Memory B cell (primary cell): ENCODE measurements around the gene EQTN.

Experiments used
- ATAC-seq: fragments of 150-1000 bp; cut with Tn5 transposase; 2 replicates; pipeline ENCODE4 v1.10.0; 2021; ENCODE audit warnings: low read depth, mild to moderate bottlenecking, moderate library complexity
- DNase-seq, 2 donors: peaks; one replicate each; pipeline ENCODE4 v3.0.0; 2022; ENCODE audit warnings: low spot score in 2 of 2
- H3K27ac Mint-ChIP-seq: one replicate; pipeline ENCODE4 v1.8.0; 2022; ENCODE audit warnings: mild to moderate bottlenecking, moderate library complexity, mixed read lengths
- H3K27me3 Mint-ChIP-seq: one replicate; pipeline ENCODE4 v1.8.0; 2022; ENCODE audit warnings: mixed read lengths
- H3K36me3 Mint-ChIP-seq: one replicate; pipeline ENCODE4 v1.8.0; 2022; ENCODE audit warnings: mild to moderate bottlenecking, mixed read lengths
- H3K4me1 Mint-ChIP-seq: one replicate; pipeline ENCODE4 v1.8.0; 2022; ENCODE audit warnings: mixed read lengths
- H3K4me3 Mint-ChIP-seq: one replicate; pipeline ENCODE4 v1.8.0; 2022; ENCODE audit warnings: mild to moderate bottlenecking, moderate library complexity, mixed read lengths
- H3K9me3 Mint-ChIP-seq: one replicate; pipeline ENCODE4 v1.8.0; 2022; ENCODE audit warnings: mixed read lengths

The EQTN gene

DNA sequence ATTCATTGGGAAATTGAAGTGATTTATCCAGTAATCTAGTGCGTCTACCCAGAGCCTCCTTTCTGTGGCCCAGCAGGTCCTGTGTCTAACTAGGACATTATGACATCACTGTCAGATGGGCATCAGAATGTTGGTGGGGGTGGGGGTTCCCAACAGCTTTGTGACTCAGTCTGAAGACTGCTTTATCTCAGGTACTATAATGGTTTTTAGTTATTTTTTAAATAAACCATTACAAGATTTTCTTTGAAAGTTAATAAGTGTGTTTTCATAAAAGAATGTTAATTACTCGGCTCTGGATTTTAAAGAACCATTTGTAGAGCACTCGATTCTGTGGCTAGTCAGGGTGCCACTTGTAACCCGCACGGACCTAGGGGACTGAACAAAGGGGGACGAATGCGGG is at the start of gene EQTN:
EQTN (minus strand) TSS at position 101 of the 400 bp plus-strand sequence; CDS start at position 6, 95 bp downstream.
- no peak within 1 kb of the TSS for H3K27ac Mint-ChIP-seq
- DNase-seq, result no peak
- no peak within 1 kb of the TSS for H3K4me3 Mint-ChIP-seq
- no peaks in the 10 kb centered on the region for H3K27me3 Mint-ChIP-seq
- H3K36me3 Mint-ChIP-seq, result no peaks in the 10 kb centered on the region
- no peak for ATAC-seq
- H3K4me1 Mint-ChIP-seq, result no peaks in the 10 kb centered on the region
- H3K9me3 Mint-ChIP-seq, result no peaks in the 10 kb centered on the region

DNA sequence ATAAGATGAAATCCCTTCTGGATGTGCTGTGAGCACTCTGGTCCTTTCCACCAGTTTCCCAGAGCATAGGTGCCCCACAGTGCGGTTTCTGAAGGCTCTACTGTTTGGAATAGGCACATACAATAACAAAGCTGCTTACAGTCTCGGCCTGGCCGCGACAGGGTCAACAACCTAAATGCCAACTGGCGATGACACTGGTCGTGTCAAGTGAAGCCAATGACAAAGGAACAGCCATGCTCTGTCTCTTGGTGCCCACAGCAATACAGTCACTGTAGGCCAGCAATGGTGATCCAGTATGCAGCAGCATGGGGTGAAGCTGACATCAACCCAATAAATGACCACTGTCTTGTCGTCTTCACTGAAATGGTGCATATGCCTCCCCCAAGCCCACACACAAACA is 47.8 kb upstream of the EQTN start:
- ATAC-seq (no peak), DNase-seq (no peak)
- H3K27me3 Mint-ChIP-seq, result no peaks in the 10 kb centered on the region
- H3K36me3 Mint-ChIP-seq, result peaks cover 3% of the 10 kb centered on the region
- no peaks in the 10 kb centered on the region for H3K9me3 Mint-ChIP-seq
- H3K4me1 Mint-ChIP-seq, result peaks cover 18% of the 10 kb centered on the region
- H3K27ac Mint-ChIP-seq, result no peak overlapping the region
- H3K4me3 Mint-ChIP-seq, result no peak overlapping the region

DNA sequence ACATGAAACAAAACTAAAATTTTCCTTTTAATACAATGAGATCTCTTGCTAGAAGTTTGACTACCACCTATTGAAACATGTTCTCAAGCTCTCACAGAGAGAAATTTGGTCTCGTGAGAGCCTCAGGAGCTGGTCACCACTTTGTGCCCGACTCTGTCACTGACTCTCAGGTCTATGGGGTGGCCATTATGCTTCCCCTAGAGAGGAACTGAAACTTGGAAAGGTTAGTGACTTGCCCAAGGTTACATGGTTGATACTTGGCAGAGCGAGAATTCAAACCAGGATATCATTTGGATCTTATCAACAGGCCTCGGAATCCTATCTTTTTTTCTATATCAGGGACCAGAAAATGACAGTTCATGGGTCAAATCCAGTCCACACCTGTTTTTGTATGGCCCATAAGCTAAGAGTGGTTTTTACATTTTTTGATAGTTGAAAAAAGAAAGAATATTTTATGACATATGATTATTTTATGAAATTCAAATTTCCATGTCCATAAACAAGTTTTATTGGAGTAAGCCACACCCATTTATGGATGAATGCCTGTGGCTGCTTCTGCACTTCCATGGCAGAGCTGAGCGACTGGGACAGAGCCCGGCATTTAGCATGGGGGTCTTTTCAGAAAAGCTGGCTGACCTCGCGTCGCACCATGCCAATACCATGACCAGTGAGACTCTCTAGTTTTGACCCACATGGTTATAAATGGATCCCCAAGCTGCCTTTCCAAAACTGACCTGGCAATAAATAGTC is 44.8 kb upstream of the EQTN start:
- no peaks in the 10 kb centered on the region for H3K9me3 Mint-ChIP-seq
- DNase-seq, result no peak
- no peak overlapping the region for H3K4me3 Mint-ChIP-seq
- H3K36me3 Mint-ChIP-seq, result peaks cover 5% of the 10 kb centered on the region
- H3K4me1 Mint-ChIP-seq, result peaks cover 15% of the 10 kb centered on the region
- no peak for ATAC-seq
- no peaks in the 10 kb centered on the region for H3K27me3 Mint-ChIP-seq
- H3K27ac Mint-ChIP-seq, result peak overlapping the region; percentile 20

DNA sequence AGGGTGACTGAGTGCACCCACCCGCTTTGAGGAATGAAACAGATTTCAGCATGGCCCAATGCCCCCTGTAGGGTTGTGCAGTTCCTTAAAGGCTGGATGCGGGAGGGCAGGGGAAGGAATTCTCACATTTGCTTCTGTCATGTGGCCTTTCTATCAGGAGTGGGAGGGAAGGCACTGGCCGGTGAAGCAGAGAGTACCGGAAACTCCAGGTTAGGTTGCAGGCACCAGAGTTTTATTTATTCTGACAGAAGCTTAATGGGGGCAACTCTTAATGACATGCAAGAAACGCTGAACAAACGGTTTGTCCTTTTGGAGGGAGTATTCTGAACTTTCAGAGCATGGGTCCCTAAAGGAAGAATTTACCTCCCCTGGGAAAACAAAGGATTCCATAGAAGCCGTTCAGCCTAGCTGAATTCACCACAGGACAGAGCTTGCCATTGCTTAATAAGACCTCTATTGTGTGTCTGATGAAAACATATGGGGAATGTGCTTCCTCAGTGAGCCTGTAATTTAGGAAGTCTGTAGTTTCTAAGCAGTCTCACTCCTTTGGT is 44.1 kb upstream of the EQTN start:
- ATAC-seq (no peak), DNase-seq (no peak)
- no peak overlapping the region for H3K4me3 Mint-ChIP-seq
- H3K36me3 Mint-ChIP-seq, result peaks cover 5% of the 10 kb centered on the region
- H3K9me3 Mint-ChIP-seq, result no peaks in the 10 kb centered on the region
- H3K27ac Mint-ChIP-seq, result no peak overlapping the region
- H3K27me3 Mint-ChIP-seq, result no peaks in the 10 kb centered on the region
- H3K4me1 Mint-ChIP-seq, result peaks cover 15% of the 10 kb centered on the region

DNA sequence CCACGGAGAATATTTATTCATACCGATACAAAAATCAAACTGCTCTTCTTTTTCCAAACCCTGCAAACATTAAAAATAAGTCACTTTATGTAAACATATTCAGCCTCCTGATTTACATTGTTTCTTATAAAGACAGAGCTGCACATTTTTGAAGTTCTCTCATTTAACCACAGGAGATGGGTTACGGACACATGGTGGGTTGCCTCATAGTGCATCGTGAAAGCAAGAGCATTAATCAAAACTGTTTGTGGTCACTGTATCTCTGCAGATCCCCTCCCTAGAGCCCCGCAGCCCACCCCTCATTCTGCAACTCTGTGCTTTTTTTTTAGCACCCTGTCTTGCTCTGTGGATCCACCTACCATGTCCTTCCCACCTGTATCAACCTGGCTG is 43.3 kb upstream of the EQTN start:
- DNase-seq (no peak), ATAC-seq (no peak)
- no peaks in the 10 kb centered on the region for H3K27me3 Mint-ChIP-seq
- no peaks in the 10 kb centered on the region for H3K9me3 Mint-ChIP-seq
- H3K27ac Mint-ChIP-seq, result no peak overlapping the region
- H3K36me3 Mint-ChIP-seq, result peaks cover 5% of the 10 kb centered on the region
- H3K4me1 Mint-ChIP-seq, result peaks cover 13% of the 10 kb centered on the region
- H3K4me3 Mint-ChIP-seq, result no peak overlapping the region

DNA sequence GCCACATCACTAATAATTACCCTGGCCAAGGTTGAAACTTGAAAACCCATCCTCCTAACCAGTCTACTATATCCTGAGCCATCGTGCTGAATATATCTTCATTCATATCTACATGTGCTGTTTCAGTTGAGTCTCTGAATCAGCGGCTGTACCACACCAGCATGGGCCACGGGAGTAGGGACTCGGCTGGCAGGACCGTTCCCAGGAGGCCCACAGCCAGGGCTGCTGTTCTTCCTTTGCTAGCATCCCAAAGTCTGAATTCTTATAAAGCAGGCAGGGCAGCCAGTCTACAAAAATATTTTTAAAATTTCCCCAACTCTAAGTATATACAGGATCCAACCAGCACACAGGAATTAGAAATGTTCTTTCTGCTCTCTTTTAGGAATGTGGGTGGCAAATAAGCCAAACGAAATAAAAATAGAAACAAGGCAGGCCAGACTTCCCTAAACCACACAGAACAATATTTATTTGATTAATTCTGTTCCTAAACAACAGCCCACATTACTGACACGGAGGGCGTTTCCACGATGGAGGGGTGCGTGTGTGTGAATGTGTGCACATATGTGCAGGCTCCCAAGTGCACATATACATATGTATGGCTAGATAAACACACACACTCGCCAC is 42.8 kb upstream of the EQTN start:
- DNase-seq (no peak), ATAC-seq (no peak)
- no peak overlapping the region for H3K27ac Mint-ChIP-seq
- H3K4me1 Mint-ChIP-seq, result peaks cover 13% of the 10 kb centered on the region
- H3K27me3 Mint-ChIP-seq, result no peaks in the 10 kb centered on the region
- H3K36me3 Mint-ChIP-seq, result peaks cover 5% of the 10 kb centered on the region
- H3K9me3 Mint-ChIP-seq, result no peaks in the 10 kb centered on the region
- no peak overlapping the region for H3K4me3 Mint-ChIP-seq

DNA sequence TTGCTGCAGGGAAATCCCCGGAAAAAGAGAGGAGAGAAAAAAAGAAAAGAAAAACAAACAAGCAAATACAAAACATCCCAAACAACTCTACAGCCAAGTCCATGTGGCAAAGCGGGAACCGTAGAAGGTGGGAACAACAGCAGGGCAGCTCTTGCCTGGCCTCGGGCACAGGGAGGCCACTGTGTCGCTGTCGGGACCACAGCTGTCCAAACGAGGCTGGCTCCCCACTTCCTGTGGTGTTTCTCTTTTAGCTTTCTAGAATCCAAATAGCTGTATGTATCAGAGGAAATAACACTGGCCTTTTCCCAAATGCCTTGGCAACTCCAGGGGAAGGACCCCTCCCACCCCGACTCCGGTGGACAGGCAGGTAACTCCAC is 41.6 kb upstream of the EQTN start:
- DNase-seq (no peak), ATAC-seq (no peak)
- Mint-ChIP-seq H3K36me3 (peaks cover 5% of the 10 kb centered on the region), H3K4me1 (peaks cover 16% of the 10 kb centered on the region), H3K27ac (peak overlapping the region; percentile 17), H3K9me3 (no peaks in the 10 kb centered on the region), H3K4me3 (no peak overlapping the region), H3K27me3 (no peaks in the 10 kb centered on the region)

DNA sequence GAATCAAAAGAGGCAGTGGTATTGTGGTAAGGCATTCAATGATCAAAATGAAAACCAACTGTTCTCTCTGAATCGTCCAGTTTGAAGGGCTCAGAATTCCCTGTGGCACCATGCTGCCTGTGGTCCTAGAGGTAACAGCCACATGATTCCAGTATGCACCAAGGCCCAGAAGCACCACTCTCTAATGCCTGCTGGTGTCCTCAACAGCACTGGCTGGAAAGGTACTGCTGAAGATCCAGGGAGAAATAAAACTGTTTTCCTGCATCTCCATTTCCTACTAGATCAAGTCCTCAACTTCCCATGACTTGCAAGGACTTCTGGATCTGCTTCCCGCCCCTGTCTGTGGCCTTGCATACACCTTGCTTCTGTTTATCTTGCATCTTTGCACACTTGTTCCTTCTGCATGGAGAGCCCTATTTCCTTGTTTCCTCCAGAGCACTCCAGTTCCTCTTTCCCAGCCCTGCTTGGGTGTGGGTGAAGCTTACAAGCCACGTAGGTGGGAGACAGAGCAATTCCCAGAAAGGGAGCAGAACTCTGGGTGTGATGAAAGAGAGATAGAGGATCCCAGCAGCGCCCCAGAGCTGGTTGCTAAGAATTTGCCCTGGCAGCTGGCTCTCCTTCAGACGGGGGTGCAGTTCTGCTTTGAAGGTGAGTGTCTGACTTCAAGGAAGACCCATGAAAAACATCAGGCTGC is 41.0 kb upstream of the EQTN start:
- no peak for ATAC-seq
- H3K4me1 Mint-ChIP-seq, result peaks cover 18% of the 10 kb centered on the region
- H3K36me3 Mint-ChIP-seq, result peaks cover 5% of the 10 kb centered on the region
- no peak for DNase-seq
- no peak overlapping the region for H3K4me3 Mint-ChIP-seq
- no peaks in the 10 kb centered on the region for H3K27me3 Mint-ChIP-seq
- H3K9me3 Mint-ChIP-seq, result no peaks in the 10 kb centered on the region
- H3K27ac Mint-ChIP-seq, result peak overlapping the region; percentile 17

DNA sequence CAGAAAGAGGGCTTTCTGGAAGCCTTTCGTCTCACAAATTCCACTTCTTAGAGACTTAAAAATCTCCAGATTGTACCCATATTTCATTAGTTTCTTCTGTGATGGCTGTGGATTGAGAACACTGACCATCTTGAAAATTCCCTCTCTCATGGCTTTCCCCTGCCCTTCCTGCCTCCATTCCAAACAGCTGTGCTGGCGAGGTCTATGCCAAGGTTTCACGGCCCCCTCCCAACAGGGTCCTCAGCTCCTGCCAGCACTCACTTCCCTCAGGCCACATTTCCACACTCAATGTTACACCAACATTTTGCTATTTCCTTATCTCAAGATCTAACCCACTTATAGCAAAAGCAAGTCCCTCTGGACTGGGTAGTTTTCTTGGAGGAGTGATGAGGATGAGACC is 40.3 kb upstream of the EQTN start:
- Mint-ChIP-seq H3K27ac (peak overlapping the region; percentile 17), H3K9me3 (no peaks in the 10 kb centered on the region), H3K36me3 (peaks cover 5% of the 10 kb centered on the region), H3K4me1 (peaks cover 18% of the 10 kb centered on the region), H3K27me3 (no peaks in the 10 kb centered on the region), H3K4me3 (no peak overlapping the region)
- DNase-seq (no peak), ATAC-seq (no peak)

DNA sequence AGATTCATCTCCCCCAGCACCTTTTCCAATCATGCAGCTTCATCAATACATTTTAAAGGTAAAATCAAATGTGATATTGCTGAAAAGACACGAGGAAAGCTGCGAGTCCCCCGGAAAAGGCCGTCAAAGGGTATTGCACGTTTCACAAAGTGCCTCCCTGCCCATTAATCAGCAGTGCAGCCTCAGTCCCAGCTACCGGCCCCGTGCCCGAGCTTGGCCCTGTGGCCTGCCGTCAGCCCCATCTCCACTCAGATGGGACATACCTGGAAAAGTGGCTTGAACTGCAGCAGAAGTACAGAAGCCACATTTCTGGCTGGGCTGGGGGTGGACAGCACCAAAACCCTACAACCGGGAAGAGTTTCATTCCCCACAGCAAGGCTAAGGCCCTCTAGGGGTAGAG is 39.9 kb upstream of the EQTN start:
- Mint-ChIP-seq H3K4me3 (no peak overlapping the region), H3K27ac (peak overlapping the region; percentile 17), H3K9me3 (no peaks in the 10 kb centered on the region), H3K27me3 (no peaks in the 10 kb centered on the region), H3K36me3 (peaks cover 5% of the 10 kb centered on the region), H3K4me1 (peaks cover 18% of the 10 kb centered on the region)
- DNase-seq, result no peak
- ATAC-seq, result no peak

DNA sequence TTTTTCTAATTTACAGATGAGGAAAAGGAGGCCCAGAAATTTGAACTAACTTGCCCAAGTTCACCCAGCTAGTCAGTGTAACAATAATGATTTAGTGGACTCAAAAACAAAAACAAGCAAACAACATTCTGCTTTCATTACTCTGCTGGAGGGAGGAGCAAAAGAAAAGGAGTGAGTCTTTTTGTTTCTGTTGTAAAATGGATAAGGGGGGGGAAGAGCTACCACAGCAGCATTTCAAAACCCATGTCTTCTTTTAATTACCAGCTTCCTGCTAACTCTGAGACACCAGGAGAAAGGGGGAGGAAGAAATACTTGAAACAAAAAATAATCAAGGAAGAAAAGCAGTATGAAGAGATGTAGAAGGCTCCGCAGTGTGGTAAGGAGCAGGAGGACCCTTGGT is 39.2 kb upstream of the EQTN start:
- Mint-ChIP-seq H3K4me1 (peaks cover 18% of the 10 kb centered on the region), H3K27me3 (no peaks in the 10 kb centered on the region), H3K4me3 (no peak overlapping the region), H3K36me3 (peaks cover 6% of the 10 kb centered on the region), H3K27ac (peak overlapping the region; percentile 2), H3K9me3 (no peaks in the 10 kb centered on the region)
- no peak for ATAC-seq
- DNase-seq, result no peak

DNA sequence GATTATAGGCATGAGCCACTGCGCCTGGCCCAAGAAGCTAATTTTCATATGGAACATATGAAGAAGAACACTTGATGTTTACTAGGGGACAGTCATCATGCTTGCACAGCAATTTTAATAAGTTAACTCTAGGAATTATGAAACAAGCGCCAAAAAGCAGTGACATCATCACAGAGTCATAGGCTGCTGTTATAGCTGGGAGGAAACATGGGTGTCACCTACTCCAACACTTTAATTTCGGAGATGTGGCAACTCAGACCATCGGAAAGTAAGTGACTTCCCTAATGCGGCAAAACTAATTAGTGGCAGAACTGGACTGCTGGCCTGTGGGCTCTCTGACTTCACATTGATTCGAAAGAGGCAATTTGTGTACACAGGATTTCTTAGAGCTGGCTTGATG is 38.1 kb upstream of the EQTN start:
- ATAC-seq, result no peak

DNA sequence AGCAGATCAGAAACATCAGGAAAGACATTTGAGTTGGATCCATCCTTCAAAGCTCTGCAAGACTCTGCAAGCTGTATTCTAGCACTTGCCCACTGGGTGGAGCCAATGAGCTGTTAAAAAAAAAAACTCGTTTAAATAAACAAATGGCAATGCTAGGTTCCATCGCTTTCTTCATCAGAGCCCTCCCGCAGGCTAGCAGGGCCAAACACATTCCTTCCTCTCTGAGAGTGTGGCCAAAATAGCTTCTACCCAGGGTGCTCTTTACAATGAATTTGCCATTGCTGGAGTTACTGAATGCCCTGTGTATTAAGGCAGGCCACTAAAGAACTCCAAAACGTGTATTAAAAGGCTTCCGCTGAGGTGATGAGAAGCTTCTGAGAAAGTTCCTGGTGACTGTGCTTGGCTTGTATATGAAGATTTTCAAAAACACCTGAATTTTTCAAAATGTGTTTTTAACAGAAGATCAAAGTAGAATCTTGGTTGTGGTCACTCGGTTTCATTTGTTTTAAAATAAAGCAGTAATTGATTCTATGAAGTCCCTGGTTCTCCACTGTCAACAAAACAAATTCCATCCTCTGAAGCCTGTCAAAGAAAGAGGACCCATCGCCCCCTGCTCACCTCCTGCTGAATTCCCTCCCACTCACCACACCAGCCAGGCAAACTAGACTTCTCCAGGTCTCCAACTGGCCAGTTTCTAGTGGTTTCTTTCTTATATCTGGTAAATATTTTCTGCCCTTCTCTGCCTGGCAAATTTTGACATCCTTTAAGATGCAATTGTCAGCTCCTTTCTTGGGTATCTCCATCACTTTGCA is 36.5 kb upstream of the EQTN start:
- peak; percentile 71 to 73 for DNase-seq
- ATAC-seq, result peak; percentile 84
- Mint-ChIP-seq H3K27me3 (no peaks in the 10 kb centered on the region), H3K36me3 (peaks cover 17% of the 10 kb centered on the region), H3K4me3 (no peak overlapping the region), H3K4me1 (peaks cover 11% of the 10 kb centered on the region), H3K27ac (no peak overlapping the region), H3K9me3 (no peaks in the 10 kb centered on the region)

More for the DNA sequence above, 38.1 kb upstream of the EQTN start:
- H3K4me3 Mint-ChIP-seq, result no peak overlapping the region
- no peaks in the 10 kb centered on the region for H3K27me3 Mint-ChIP-seq
- peaks cover 14% of the 10 kb centered on the region for H3K4me1 Mint-ChIP-seq
- no peak overlapping the region for H3K27ac Mint-ChIP-seq
- no peak for DNase-seq
- no peaks in the 10 kb centered on the region for H3K9me3 Mint-ChIP-seq
- peaks cover 8% of the 10 kb centered on the region for H3K36me3 Mint-ChIP-seq

DNA sequence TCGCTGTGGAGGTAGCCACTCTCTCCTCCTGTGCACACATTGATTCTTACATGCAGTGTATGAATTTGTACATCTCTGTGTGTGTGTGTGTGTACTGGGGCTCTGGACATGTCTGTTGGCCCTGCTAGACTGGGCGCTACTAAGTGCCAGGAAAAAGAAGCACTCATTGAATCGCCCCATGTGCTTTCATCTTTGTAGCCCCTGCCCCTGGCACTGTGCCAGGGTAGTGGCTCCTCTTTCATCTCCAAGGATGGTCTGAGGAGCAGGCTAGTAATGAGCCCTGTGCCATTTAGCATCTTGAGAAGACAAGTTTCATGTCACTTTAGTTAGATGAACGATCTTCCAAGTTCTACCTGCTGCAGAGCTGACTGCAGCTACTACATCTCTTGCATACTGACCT is 34.4 kb upstream of the EQTN start:
- Mint-ChIP-seq H3K27me3 (no peaks in the 10 kb centered on the region), H3K36me3 (peaks cover 28% of the 10 kb centered on the region), H3K4me3 (no peak overlapping the region), H3K27ac (no peak overlapping the region), H3K9me3 (no peaks in the 10 kb centered on the region), H3K4me1 (peaks cover 6% of the 10 kb centered on the region)
- ATAC-seq, result no peak
- no peak for DNase-seq
